ENCODE results near the gene GNG4. TPM values are rescaled to one million over a fixed set of nuclear protein-coding genes. Genes with fewer than 3 reads are reported as not detected.
"Not testable (repeated sequence)": the region's sequence is repeated elsewhere in the genome, so short reads cannot be mapped to it uniquely, and the experiment has no call there.

Gene GNG4
- polyA plus RNA-seq, 1 donor from 2014 or later = not detected

GRCh38 chr1:235562589-235562988 lies 87.0 kb downstream of the GNG4 start:
- no peaks in the 10 kb centered on the region for H3K36me3 Mint-ChIP-seq
- H3K4me3 Mint-ChIP-seq = no peak overlapping the region
- peaks cover 0 to 2% (median 2%) of the 10 kb centered on the region in 3 donors for H3K4me1 Mint-ChIP-seq
- no peak overlapping the region for H3K27ac Mint-ChIP-seq
- no peaks in the 10 kb centered on the region for H3K9me3 Mint-ChIP-seq
- H3K27me3 Mint-ChIP-seq = no peaks in the 10 kb centered on the region

- Mint-ChIP-seq H3K27ac (no peak overlapping the region), H3K27me3 (no peaks in the 10 kb centered on the region), H3K36me3 (no peaks in the 10 kb centered on the region), H3K4me3 (no peak overlapping the region), H3K9me3 (no peaks in the 10 kb centered on the region), H3K4me1 (no peaks in the 10 kb centered on the region)
Measured at GRCh38 chr1:235558621-235559169, 90.9 kb downstream of the GNG4 start.

GRCh38 chr1:235557495-235557894 lies 92.1 kb downstream of the GNG4 start:
- H3K9me3 Mint-ChIP-seq = peaks cover 0 to 5% (median 0%) of the 10 kb centered on the region in 3 donors
- H3K27me3 Mint-ChIP-seq = no peaks in the 10 kb centered on the region
- H3K27ac Mint-ChIP-seq = no peak overlapping the region
- H3K36me3 Mint-ChIP-seq = no peaks in the 10 kb centered on the region
- no peaks in the 10 kb centered on the region for H3K4me1 Mint-ChIP-seq
- H3K4me3 Mint-ChIP-seq = no peak overlapping the region

- Mint-ChIP-seq H3K4me1 (peaks cover 0 to 3% (median 0%) of the 10 kb centered on the region in 3 donors), H3K27ac (no peak overlapping the region), H3K4me3 (no peak overlapping the region), H3K36me3 (no peaks in the 10 kb centered on the region), H3K27me3 (no peaks in the 10 kb centered on the region), H3K9me3 (peaks cover 0 to 5% (median 0%) of the 10 kb centered on the region in 3 donors)
Measured at GRCh38 chr1:235556807-235557206, 92.8 kb downstream of the GNG4 start.

- Mint-ChIP-seq H3K27me3 (peaks cover 5% of the 10 kb centered on the region), H3K4me3 (no peak overlapping the region), H3K9me3 (peaks cover 0 to 5% (median 0%) of the 10 kb centered on the region in 3 donors), H3K36me3 (no peaks in the 10 kb centered on the region), H3K4me1 (peaks cover 0 to 4% (median 0%) of the 10 kb centered on the region in 3 donors), H3K27ac (no peak overlapping the region)
Measured at GRCh38 chr1:235553112-235553551, 96.5 kb downstream of the GNG4 start.

GRCh38 chr1:235552146-235552716 lies 97.4 kb downstream of the GNG4 start:
- Mint-ChIP-seq H3K9me3 (peaks cover 0 to 5% (median 0%) of the 10 kb centered on the region in 3 donors), H3K4me1 (peaks cover 0 to 4% (median 0%) of the 10 kb centered on the region in 3 donors), H3K36me3 (no peaks in the 10 kb centered on the region), H3K4me3 (no peak overlapping the region), H3K27ac (no peak overlapping the region), H3K27me3 (peaks cover 5% of the 10 kb centered on the region)

- H3K27ac Mint-ChIP-seq = peak overlapping the region in 1 of 3 donors; percentile 61
- no peaks in the 10 kb centered on the region for H3K36me3 Mint-ChIP-seq
- peaks cover 0 to 5% (median 0%) of the 10 kb centered on the region in 3 donors for H3K9me3 Mint-ChIP-seq
- H3K27me3 Mint-ChIP-seq = peaks cover 15% of the 10 kb centered on the region
- H3K4me3 Mint-ChIP-seq = no peak overlapping the region
- H3K4me1 Mint-ChIP-seq = peaks cover 0 to 4% (median 0%) of the 10 kb centered on the region in 3 donors
Measured at GRCh38 chr1:235549351-235550139, 100.0 kb downstream of the GNG4 start.

GRCh38 chr1:235546369-235547155 lies 103.0 kb downstream of the GNG4 start:
- not testable (repeated sequence) for H3K36me3 Mint-ChIP-seq, H3K4me3 Mint-ChIP-seq, H3K9me3 Mint-ChIP-seq, H3K27ac Mint-ChIP-seq, H3K4me1 Mint-ChIP-seq
- H3K27me3 Mint-ChIP-seq = peaks cover 15% of the 10 kb centered on the region

GRCh38 chr1:235545292-235545930 lies 104.2 kb downstream of the GNG4 start:
- no peaks in the 10 kb centered on the region for H3K36me3 Mint-ChIP-seq
- H3K27ac Mint-ChIP-seq = no peak overlapping the region
- H3K4me1 Mint-ChIP-seq = no peaks in the 10 kb centered on the region
- peak overlapping the region in 1 of 4 donors; percentile 27 for H3K4me3 Mint-ChIP-seq
- H3K9me3 Mint-ChIP-seq = no peaks in the 10 kb centered on the region
- H3K27me3 Mint-ChIP-seq = peaks cover 15% of the 10 kb centered on the region

- not testable (repeated sequence) for H3K4me1 Mint-ChIP-seq, H3K36me3 Mint-ChIP-seq, H3K27me3 Mint-ChIP-seq, H3K4me3 Mint-ChIP-seq, H3K9me3 Mint-ChIP-seq, H3K27ac Mint-ChIP-seq
Measured at GRCh38 chr1:235542845-235543244, 106.7 kb downstream of the GNG4 start.

GRCh38 chr1:235533476-235534168 lies 116.0 kb downstream of the GNG4 start:
- Mint-ChIP-seq H3K36me3 (no peaks in the 10 kb centered on the region), H3K27ac (no peak overlapping the region), H3K9me3 (no peaks in the 10 kb centered on the region), H3K27me3 (peaks cover 7% of the 10 kb centered on the region), H3K4me1 (no peaks in the 10 kb centered on the region), H3K4me3 (no peak overlapping the region)

GRCh38 chr1:235532360-235532759 lies 117.2 kb downstream of the GNG4 start:
- no peaks in the 10 kb centered on the region for H3K36me3 Mint-ChIP-seq
- H3K4me1 Mint-ChIP-seq = no peaks in the 10 kb centered on the region
- H3K27me3 Mint-ChIP-seq = peaks cover 7% of the 10 kb centered on the region
- no peak overlapping the region for H3K4me3 Mint-ChIP-seq
- no peak overlapping the region for H3K27ac Mint-ChIP-seq
- H3K9me3 Mint-ChIP-seq = no peaks in the 10 kb centered on the region

- Mint-ChIP-seq H3K9me3 (no peaks in the 10 kb centered on the region), H3K4me1 (no peaks in the 10 kb centered on the region), H3K4me3 (no peak overlapping the region), H3K27me3 (no peaks in the 10 kb centered on the region), H3K36me3 (no peaks in the 10 kb centered on the region), H3K27ac (no peak overlapping the region)
Measured at GRCh38 chr1:235527196-235527814, 122.3 kb downstream of the GNG4 start.

GRCh38 chr1:235525314-235525713 lies 124.3 kb downstream of the GNG4 start:
- Mint-ChIP-seq H3K36me3 (no peaks in the 10 kb centered on the region), H3K9me3 (no peaks in the 10 kb centered on the region), H3K27ac (peak overlapping the region in 1 of 3 donors; percentile 2), H3K27me3 (peaks cover 2% of the 10 kb centered on the region), H3K4me3 (no peak overlapping the region), H3K4me1 (no peaks in the 10 kb centered on the region)

Data from IgD-negative memory B cell (primary cell).